Measurements from ENCODE around the gene KIF16B. TPM values are rescaled to one million over a fixed set of nuclear protein-coding genes. Genes with fewer than 3 reads are reported as not detected.

Gene KIF16B
- total RNA-seq, 1 donor, result 13.4 TPM

DNA sequence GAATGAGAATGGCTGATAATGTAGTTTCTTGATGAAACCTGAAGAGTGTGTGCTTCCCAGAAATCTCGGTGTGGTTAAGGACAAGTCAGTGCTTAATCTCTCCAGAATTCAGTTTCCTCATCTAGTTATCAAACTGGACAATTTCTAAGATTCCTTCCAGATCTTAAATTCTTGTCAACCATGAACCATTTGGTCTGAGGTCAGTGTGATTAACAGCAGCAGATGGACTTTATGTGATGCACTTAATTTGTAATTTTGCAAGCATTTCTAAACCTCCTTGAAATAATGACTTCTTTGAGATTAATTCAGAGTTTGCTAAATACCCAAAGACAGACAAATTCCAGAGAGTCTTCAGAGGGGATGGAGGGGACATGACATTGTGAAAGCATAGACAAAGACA, 160.3 kb downstream of the KIF16B start:
- TF ChIP-seq CTCF (IDR thresholded peaks at IDR 0.05; ENCODE audit: insufficient read depth, low read depth, low read length), result no peak
- no peak overlapping the region for H3K4me3 ChIP-seq (ENCODE audit: low read depth, low read length)
- DNase-seq (ENCODE audit: low read depth), result no peak

- H3K4me3 ChIP-seq (ENCODE audit: low read depth, low read length), result no peak overlapping the region
- DNase-seq (ENCODE audit: low read depth), result no peak
- no peak for TF ChIP-seq CTCF (IDR thresholded peaks at IDR 0.05; ENCODE audit: insufficient read depth, low read depth, low read length)
These were observed 161.9 kb downstream of the KIF16B start for GRCh38 chr20:16411361-16411760.

DNA sequence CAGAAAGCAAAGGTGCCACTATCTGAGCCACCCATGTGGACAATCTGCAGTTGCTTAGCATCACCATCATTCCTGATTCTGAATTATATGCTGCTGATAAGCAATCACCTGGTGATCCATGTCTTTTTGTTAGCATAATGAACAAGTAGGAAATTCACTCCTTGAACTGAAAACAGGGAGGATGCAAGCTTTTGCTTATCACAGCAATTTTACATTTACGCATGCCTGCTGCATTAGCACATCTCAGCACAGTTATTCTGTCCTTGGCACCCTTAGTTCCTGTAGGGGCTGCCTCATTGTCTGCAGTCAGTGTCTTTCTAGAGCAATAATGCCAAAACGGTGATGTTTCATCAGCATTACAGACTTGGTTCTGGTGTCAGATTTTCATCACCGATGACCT, 162.6 kb downstream of the KIF16B start:
- no peak for TF ChIP-seq CTCF (IDR thresholded peaks at IDR 0.05; ENCODE audit: insufficient read depth, low read depth, low read length)
- no peak for DNase-seq (ENCODE audit: low read depth)
- H3K4me3 ChIP-seq (ENCODE audit: low read depth, low read length), result no peak overlapping the region

DNA sequence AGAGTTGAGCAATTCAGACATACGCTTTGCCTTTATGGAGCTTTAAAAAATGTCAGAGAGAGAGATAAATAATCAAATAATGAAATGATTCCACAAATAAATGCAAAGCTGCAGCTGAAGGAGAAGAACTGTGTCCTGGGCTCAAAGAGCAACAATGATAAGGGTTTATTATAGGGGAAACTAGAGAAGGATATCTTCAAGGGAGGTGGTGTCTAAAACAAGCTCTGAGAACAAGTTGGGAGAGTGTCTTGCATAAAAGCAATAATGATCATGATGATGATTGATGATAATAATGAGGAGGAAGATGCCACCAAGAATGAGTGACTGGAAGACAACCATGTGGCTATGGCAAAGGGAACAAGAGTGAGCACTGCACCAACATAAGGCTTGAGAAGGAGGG, 164.3 kb downstream of the KIF16B start:
- no peak overlapping the region for H3K4me3 ChIP-seq (ENCODE audit: low read depth, low read length)
- DNase-seq (ENCODE audit: low read depth), result no peak
- TF ChIP-seq CTCF (IDR thresholded peaks at IDR 0.05; ENCODE audit: insufficient read depth, low read depth, low read length), result no peak

DNA sequence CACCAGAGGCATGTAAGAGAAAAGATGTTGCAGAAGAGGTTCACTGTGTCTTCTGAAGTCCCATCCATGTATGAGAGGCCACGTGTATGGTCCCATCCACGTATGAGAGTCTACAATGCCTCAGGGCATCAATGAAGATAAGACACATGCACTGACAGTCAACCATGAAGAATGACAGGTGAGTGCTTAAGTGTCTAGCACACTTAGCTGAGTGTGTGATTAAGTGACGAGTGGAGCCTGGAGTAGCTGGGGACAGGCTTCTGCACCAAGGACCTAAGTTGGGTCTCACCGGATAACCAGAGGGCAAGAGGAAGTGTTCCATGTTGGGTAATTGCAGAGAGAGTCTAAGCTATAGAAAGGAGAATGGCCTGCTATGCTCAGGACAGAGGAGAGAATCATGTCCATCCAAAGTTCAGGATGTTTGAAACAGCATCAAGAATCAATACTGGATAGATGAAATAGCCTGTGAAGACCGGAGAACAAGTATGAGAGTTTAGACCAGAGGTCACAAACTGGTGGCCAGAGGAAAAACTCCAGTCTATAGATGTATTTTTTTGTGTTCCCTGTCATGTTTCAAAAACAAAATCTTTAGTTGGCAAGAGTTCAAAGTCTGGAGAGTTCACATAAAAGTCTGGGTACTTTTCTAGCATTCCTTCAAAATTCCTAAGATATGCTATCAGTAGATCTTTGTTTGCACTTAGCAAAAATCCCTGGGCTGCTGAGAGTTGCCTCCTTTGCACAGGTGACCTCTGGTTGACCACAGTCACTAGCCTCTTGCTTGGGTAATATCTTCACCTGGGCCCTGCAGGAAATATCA, 165.8 kb downstream of the KIF16B start:
- DNase-seq (ENCODE audit: low read depth), result peak; percentile 8
- H3K4me3 ChIP-seq (ENCODE audit: low read depth, low read length), result no peak overlapping the region
- no peak for TF ChIP-seq CTCF (IDR thresholded peaks at IDR 0.05; ENCODE audit: insufficient read depth, low read depth, low read length)

DNA sequence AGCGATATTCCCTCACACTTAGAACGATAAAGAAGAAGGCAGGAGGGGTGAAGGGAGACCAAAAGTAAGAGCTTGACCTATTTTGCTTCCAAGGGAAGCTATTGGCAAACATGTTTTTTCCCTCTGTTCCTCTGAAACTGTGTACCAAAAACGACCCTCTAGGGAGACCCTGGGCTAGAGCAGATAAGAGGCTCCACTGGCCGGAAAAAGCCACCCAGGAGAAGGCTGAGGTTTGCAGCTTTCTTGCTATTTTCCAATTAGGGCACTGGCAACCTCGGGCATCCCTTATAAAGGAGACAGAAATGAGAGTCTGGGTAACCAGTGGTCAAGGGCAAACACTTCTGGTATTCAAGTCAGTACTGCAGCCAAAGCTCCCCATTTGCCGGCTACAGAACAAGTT, 168.0 kb downstream of the KIF16B start:
- TF ChIP-seq CTCF (IDR thresholded peaks at IDR 0.05; ENCODE audit: insufficient read depth, low read depth, low read length), result no peak
- H3K4me3 ChIP-seq (ENCODE audit: low read depth, low read length), result no peak overlapping the region
- DNase-seq (ENCODE audit: low read depth), result no peak

DNA sequence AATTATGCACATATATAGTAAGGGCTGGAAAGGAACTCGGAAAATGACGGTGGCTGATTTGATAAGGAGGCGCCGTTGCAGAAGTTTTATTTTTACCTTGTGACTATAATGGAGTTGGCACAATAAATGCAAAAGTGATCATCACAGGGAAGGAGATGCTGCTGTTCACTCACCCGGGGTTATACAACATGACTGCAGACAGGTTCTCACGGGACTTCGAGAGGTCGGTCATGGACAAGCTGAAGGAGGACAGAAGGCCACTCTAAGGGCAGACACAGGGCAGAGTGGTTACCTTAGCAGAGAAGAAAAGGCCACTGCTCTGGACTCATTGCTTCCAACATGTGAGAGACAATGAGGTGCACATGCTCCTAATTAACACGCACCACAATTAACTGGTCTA, 168.6 kb downstream of the KIF16B start:
- no peak for DNase-seq (ENCODE audit: low read depth)
- no peak for TF ChIP-seq CTCF (IDR thresholded peaks at IDR 0.05; ENCODE audit: insufficient read depth, low read depth, low read length)
- no peak overlapping the region for H3K4me3 ChIP-seq (ENCODE audit: low read depth, low read length)
